GM19351 (cell line): Measurements from ENCODE around the gene CCNDBP1.
"Not testable (repeated sequence)": the region's sequence is repeated elsewhere in the genome, so short reads cannot be mapped to it uniquely, and the experiment has no call there.

Experiments used
- ATAC-seq: cut with Tn5 transposase; IDR thresholded peaks from one replicate; pipeline ENCODE4 v1.9.1; 2021; ENCODE audit warnings: mild to moderate bottlenecking, moderate library complexity; ENCODE audit not compliant: unreplicated experiment

Gene CCNDBP1

GRCh38 chr15:43190178-43190577, 5.0 kb downstream of the CCNDBP1 start:
- no peak for ATAC-seq

- no peak for ATAC-seq
Observed at GRCh38 chr15:43193710-43194109, 8.5 kb downstream of the CCNDBP1 start.

- no peak for ATAC-seq
Observed at GRCh38 chr15:43194795-43195194, 9.6 kb downstream of the CCNDBP1 start.

- ATAC-seq, result no peak
Observed at GRCh38 chr15:43196760-43197548, 11.8 kb downstream of the CCNDBP1 start.

- not testable (repeated sequence) for ATAC-seq
Observed at GRCh38 chr15:43197773-43198172, 12.6 kb downstream of the CCNDBP1 start.

- ATAC-seq, result not testable (repeated sequence)
Observed at GRCh38 chr15:43198556-43198955, 13.4 kb downstream of the CCNDBP1 start.

GRCh38 chr15:43198992-43199391, 13.8 kb downstream of the CCNDBP1 start:
- ATAC-seq, result no peak

- ATAC-seq, result no peak
Observed at GRCh38 chr15:43199945-43200488, 14.8 kb downstream of the CCNDBP1 start.

GRCh38 chr15:43204016-43204901, 19.1 kb downstream of the CCNDBP1 start:
- no peak for ATAC-seq

GRCh38 chr15:43206054-43206453, 20.9 kb downstream of the CCNDBP1 start:
- no peak for ATAC-seq

GRCh38 chr15:43207024-43207423, 21.8 kb downstream of the CCNDBP1 start:
- ATAC-seq, result no peak

GRCh38 chr15:43208052-43209002, 23.1 kb downstream of the CCNDBP1 start:
- no peak for ATAC-seq

GRCh38 chr15:43209059-43209824, 24.0 kb downstream of the CCNDBP1 start:
- no peak for ATAC-seq

GRCh38 chr15:43210172-43210745, 25.1 kb downstream of the CCNDBP1 start:
- ATAC-seq, result no peak

GRCh38 chr15:43210807-43211206, 25.6 kb downstream of the CCNDBP1 start:
- no peak for ATAC-seq

- ATAC-seq, result no peak
Observed at GRCh38 chr15:43211224-43211735, 26.1 kb downstream of the CCNDBP1 start.

- ATAC-seq, result no peak
Observed at GRCh38 chr15:43212299-43212698, 27.1 kb downstream of the CCNDBP1 start.

GRCh38 chr15:43212951-43213350, 27.7 kb downstream of the CCNDBP1 start:
- no peak for ATAC-seq

GRCh38 chr15:43213466-43213865, 28.3 kb downstream of the CCNDBP1 start:
- ATAC-seq, result no peak
